ENCODE data around the gene PIEZO2.
"Not testable (repeated sequence)": the region's sequence is repeated elsewhere in the genome, so short reads cannot be mapped to it uniquely, and the experiment has no call there.

The PIEZO2 gene

GRCh38 chr18:11148680-11149440 lies 509 bp downstream of the PIEZO2 start:
- no peak for DNase-seq

GRCh38 chr18:11147962-11148679 lies 1.2 kb downstream of the PIEZO2 start:
- no peak for DNase-seq

- DNase-seq = no peak
Observed at GRCh38 chr18:11147371-11147951, 1.9 kb downstream of the PIEZO2 start.

- DNase-seq = no peak
Observed at GRCh38 chr18:11146947-11147345, 2.4 kb downstream of the PIEZO2 start.

- DNase-seq = no peak
Observed at GRCh38 chr18:11146238-11146946, 3.0 kb downstream of the PIEZO2 start.

GRCh38 chr18:11145413-11146191 lies 3.8 kb downstream of the PIEZO2 start:
- no peak for DNase-seq

- DNase-seq = no peak
Observed at GRCh38 chr18:11137400-11137799, 12.0 kb downstream of the PIEZO2 start.

- no peak for DNase-seq
Observed at GRCh38 chr18:11136241-11136640, 13.1 kb downstream of the PIEZO2 start.

- DNase-seq = no peak
Observed at GRCh38 chr18:11134940-11135339, 14.4 kb downstream of the PIEZO2 start.

GRCh38 chr18:11129059-11129458 lies 20.3 kb downstream of the PIEZO2 start:
- not testable (repeated sequence) for DNase-seq

GRCh38 chr18:11125492-11126315 lies 23.7 kb downstream of the PIEZO2 start:
- no peak for DNase-seq

GRCh38 chr18:11124054-11124453 lies 25.3 kb downstream of the PIEZO2 start:
- no peak for DNase-seq

- no peak for DNase-seq
Observed at GRCh38 chr18:11121443-11121849, 27.9 kb downstream of the PIEZO2 start.

GRCh38 chr18:11119959-11120587 lies 29.3 kb downstream of the PIEZO2 start:
- DNase-seq = no peak

- DNase-seq = no peak
Observed at GRCh38 chr18:11119550-11119949, 29.8 kb downstream of the PIEZO2 start.

GRCh38 chr18:11118051-11118766 lies 31.2 kb downstream of the PIEZO2 start:
- no peak for DNase-seq

- DNase-seq = no peak
Observed at GRCh38 chr18:11115276-11115675, 34.1 kb downstream of the PIEZO2 start.

GRCh38 chr18:11114653-11115052 lies 34.7 kb downstream of the PIEZO2 start:
- no peak for DNase-seq

- no peak for DNase-seq
Observed at GRCh38 chr18:11113937-11114336, 35.4 kb downstream of the PIEZO2 start.

- DNase-seq = no peak
Observed at GRCh38 chr18:11113046-11113548, 36.3 kb downstream of the PIEZO2 start.

Data from NCI-H1417 treated with DMSO at 0.1 percent for 48 hours (cell line).